Activated T-helper 17 cell treated with anti-CD3 and anti-CD28 coated beads, Interleukin-2, amount 50 U/mL, for 72 hours (primary cell): Measurements from ENCODE around the gene TBL3. TPM values are rescaled to one million over a fixed set of nuclear protein-coding genes. Genes with fewer than 3 reads are reported as not detected.

Experiments
- ATAC-seq: fragments of 150-1000 bp; cut with Tn5 transposase; replicated peaks from 2 replicates; pipeline ENCODE4 v1.10.0; 2021; ENCODE audit warnings: mild to moderate bottlenecking, moderate library complexity
- H3K27ac Mint-ChIP-seq: one replicate; pipeline ENCODE4 v1.8.0; 2022; ENCODE audit warnings: mixed read lengths
- H3K27me3 Mint-ChIP-seq: one replicate; pipeline ENCODE4 v1.8.0; 2022; ENCODE audit warnings: mixed read lengths
- H3K36me3 Mint-ChIP-seq: one replicate; pipeline ENCODE4 v1.8.0; 2022; ENCODE audit warnings: low read depth, mild to moderate bottlenecking, mixed read lengths
- H3K4me1 Mint-ChIP-seq: one replicate; pipeline ENCODE4 v1.8.0; 2022; ENCODE audit warnings: mixed read lengths
- H3K4me3 Mint-ChIP-seq: one replicate; pipeline ENCODE4 v1.8.0; 2022; ENCODE audit warnings: mild to moderate bottlenecking, mixed read lengths
- H3K9me3 Mint-ChIP-seq: one replicate; pipeline ENCODE4 v1.8.0; 2022; ENCODE audit warnings: mixed read lengths
- total RNA-seq, 2 donors: library from RNA; stranded (reverse); gene quantifications; one replicate each; pipeline ENCODE4 v1.2.3, GENCODE V29; 2022

Gene TBL3
- total RNA-seq, 2 donors from 2014 or later, result 23.0 to 37.3 TPM

GRCh38 chr16:1966460-1966859 is 5.4 kb upstream of the TBL3 start, which contains the start of gene RNF151:
TSS of gene RNF151 (plus strand) at chr16:1966856. CDS start at chr16:1966882, 26 bp downstream.
- Mint-ChIP-seq H3K36me3 (peaks cover 55% of the 10 kb centered on the region), H3K4me3 (peak within 1 kb of the TSS; percentile 89), H3K27me3 (no peaks in the 10 kb centered on the region), H3K9me3 (no peaks in the 10 kb centered on the region), H3K27ac (peak within 1 kb of the TSS; percentile 84), H3K4me1 (peaks cover 11% of the 10 kb centered on the region)
- no peak for ATAC-seq

- no peaks in the 10 kb centered on the region for H3K9me3 Mint-ChIP-seq
- H3K4me1 Mint-ChIP-seq, result peaks cover 21% of the 10 kb centered on the region
- H3K27me3 Mint-ChIP-seq, result no peaks in the 10 kb centered on the region
- no peak overlapping the region for H3K27ac Mint-ChIP-seq
- peaks cover 50% of the 10 kb centered on the region for H3K36me3 Mint-ChIP-seq
- no peak overlapping the region for H3K4me3 Mint-ChIP-seq
- no peak for ATAC-seq
Measured at GRCh38 chr16:1968146-1968953, 3.5 kb upstream of the TBL3 start.

GRCh38 chr16:1972490-1972877 is 631 bp downstream of the TBL3 start:
- ATAC-seq, result no peak
- Mint-ChIP-seq H3K4me3 (peak overlapping the region; percentile 100), H3K27me3 (no peaks in the 10 kb centered on the region), H3K9me3 (no peaks in the 10 kb centered on the region), H3K27ac (peak overlapping the region; percentile 83), H3K4me1 (peaks cover 17% of the 10 kb centered on the region), H3K36me3 (peaks cover 49% of the 10 kb centered on the region)

GRCh38 chr16:1973461-1974156 is 1.8 kb downstream of the TBL3 start:
- Mint-ChIP-seq H3K4me3 (peak overlapping the region; percentile 100), H3K9me3 (no peaks in the 10 kb centered on the region), H3K27me3 (no peaks in the 10 kb centered on the region), H3K36me3 (peaks cover 57% of the 10 kb centered on the region), H3K4me1 (peaks cover 17% of the 10 kb centered on the region), H3K27ac (no peak overlapping the region)
- ATAC-seq, result no peak

GRCh38 chr16:1974157-1975070 is 2.6 kb downstream of the TBL3 start:
- peaks cover 61% of the 10 kb centered on the region for H3K36me3 Mint-ChIP-seq
- H3K4me1 Mint-ChIP-seq, result peaks cover 17% of the 10 kb centered on the region
- H3K4me3 Mint-ChIP-seq, result no peak overlapping the region
- ATAC-seq, result no peak
- no peaks in the 10 kb centered on the region for H3K27me3 Mint-ChIP-seq
- H3K9me3 Mint-ChIP-seq, result no peaks in the 10 kb centered on the region
- H3K27ac Mint-ChIP-seq, result no peak overlapping the region

- H3K27me3 Mint-ChIP-seq, result no peaks in the 10 kb centered on the region
- no peak for ATAC-seq
Measured at GRCh38 chr16:1975432-1976215, 3.8 kb downstream of the TBL3 start.

GRCh38 chr16:1976216-1976520 is 4.3 kb downstream of the TBL3 start:
- H3K4me1 Mint-ChIP-seq, result peaks cover 13% of the 10 kb centered on the region
- ATAC-seq, result no peak
- H3K27me3 Mint-ChIP-seq, result no peaks in the 10 kb centered on the region
- no peak overlapping the region for H3K4me3 Mint-ChIP-seq
- peaks cover 61% of the 10 kb centered on the region for H3K36me3 Mint-ChIP-seq
- no peaks in the 10 kb centered on the region for H3K9me3 Mint-ChIP-seq
- no peak overlapping the region for H3K27ac Mint-ChIP-seq

More at GRCh38 chr16:1975432-1976215, 3.8 kb downstream of the TBL3 start:
- H3K27ac Mint-ChIP-seq, result no peak overlapping the region
- H3K9me3 Mint-ChIP-seq, result no peaks in the 10 kb centered on the region
- H3K4me3 Mint-ChIP-seq, result no peak overlapping the region
- H3K4me1 Mint-ChIP-seq, result peaks cover 17% of the 10 kb centered on the region
- H3K36me3 Mint-ChIP-seq, result peaks cover 61% of the 10 kb centered on the region

GRCh38 chr16:1976951-1977874 is 5.4 kb downstream of the TBL3 start:
- no peak overlapping the region for H3K27ac Mint-ChIP-seq
- no peaks in the 10 kb centered on the region for H3K9me3 Mint-ChIP-seq
- peaks cover 3% of the 10 kb centered on the region for H3K27me3 Mint-ChIP-seq

GRCh38 chr16:1977875-1978268 is 6.0 kb downstream of the TBL3 start:
- no peak for ATAC-seq
- H3K4me3 Mint-ChIP-seq, result no peak overlapping the region
- peaks cover 2% of the 10 kb centered on the region for H3K4me1 Mint-ChIP-seq
- H3K27ac Mint-ChIP-seq, result no peak overlapping the region
- no peaks in the 10 kb centered on the region for H3K9me3 Mint-ChIP-seq
- peaks cover 4% of the 10 kb centered on the region for H3K27me3 Mint-ChIP-seq
- H3K36me3 Mint-ChIP-seq, result peaks cover 48% of the 10 kb centered on the region

More at GRCh38 chr16:1976951-1977874, 5.4 kb downstream of the TBL3 start:
- H3K4me1 Mint-ChIP-seq, result peaks cover 5% of the 10 kb centered on the region
- ATAC-seq, result no peak
- peaks cover 52% of the 10 kb centered on the region for H3K36me3 Mint-ChIP-seq
- H3K4me3 Mint-ChIP-seq, result no peak overlapping the region

- H3K27ac Mint-ChIP-seq, result no peak overlapping the region
- H3K9me3 Mint-ChIP-seq, result no peaks in the 10 kb centered on the region
- H3K36me3 Mint-ChIP-seq, result peaks cover 45% of the 10 kb centered on the region
- no peak for ATAC-seq
- peaks cover 8% of the 10 kb centered on the region for H3K27me3 Mint-ChIP-seq
- no peaks in the 10 kb centered on the region for H3K4me1 Mint-ChIP-seq
- H3K4me3 Mint-ChIP-seq, result no peak overlapping the region
Measured at GRCh38 chr16:1978476-1979120, 6.7 kb downstream of the TBL3 start.

- no peaks in the 10 kb centered on the region for H3K9me3 Mint-ChIP-seq
Measured at GRCh38 chr16:1979271-1980029, 7.6 kb downstream of the TBL3 start.

More at GRCh38 chr16:1979271-1980029, 7.6 kb downstream of the TBL3 start:
- no peak overlapping the region for H3K4me3 Mint-ChIP-seq
- H3K4me1 Mint-ChIP-seq, result no peaks in the 10 kb centered on the region
- peaks cover 45% of the 10 kb centered on the region for H3K36me3 Mint-ChIP-seq
- H3K27ac Mint-ChIP-seq, result no peak overlapping the region
- ATAC-seq, result no peak
- H3K27me3 Mint-ChIP-seq, result peaks cover 8% of the 10 kb centered on the region
